ENCODE data around the gene KIAA0513.
A peak's percentile ranks its signal among the peaks of the same experiment; 100 is the strongest.
"Not testable (repeated sequence)": the region's sequence is repeated elsewhere in the genome, so short reads cannot be mapped to it uniquely, and the experiment has no call there.

KIAA0513 gene

DNA sequence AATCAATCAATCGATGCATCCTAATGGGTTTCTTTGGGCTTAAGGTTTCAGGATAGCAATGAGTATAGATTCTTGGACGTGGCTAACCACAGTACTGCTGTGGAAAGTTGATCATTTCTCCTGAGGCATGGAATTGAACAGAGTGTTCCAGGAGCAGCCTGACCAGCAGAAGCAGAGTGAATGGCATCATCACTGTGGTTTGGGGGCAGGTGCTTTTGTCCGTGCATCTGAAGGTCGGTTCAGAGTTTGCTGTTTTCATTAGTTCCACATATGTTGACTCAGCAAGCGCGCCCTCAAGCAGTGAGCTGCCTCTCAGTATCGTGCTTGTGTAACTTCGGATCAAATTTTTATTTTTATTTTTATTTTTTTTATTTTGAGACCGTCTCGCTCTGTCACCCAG is 24.9 kb downstream of the KIAA0513 start:
- no peak for DNase-seq

DNA sequence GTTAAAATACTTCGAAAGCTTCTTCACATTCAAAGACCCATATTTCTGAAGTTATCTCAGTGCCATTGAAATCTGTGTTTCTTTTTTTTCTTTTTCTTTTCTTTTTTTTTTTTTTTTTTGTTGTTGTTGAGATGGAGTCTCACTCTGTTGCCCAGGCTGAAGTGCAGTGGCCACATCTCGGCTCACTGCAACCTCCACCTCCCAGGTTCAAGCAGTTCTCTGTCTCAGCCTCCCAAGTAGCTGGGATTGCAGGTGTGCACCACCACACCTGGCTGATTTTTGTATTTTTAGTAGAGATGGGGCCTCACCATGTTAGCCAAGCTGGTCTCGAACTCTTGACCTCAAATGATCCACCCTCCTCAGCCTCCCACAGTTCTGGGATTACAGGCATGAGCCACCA is 26.7 kb downstream of the KIAA0513 start:
- DNase-seq = not testable (repeated sequence)

DNA sequence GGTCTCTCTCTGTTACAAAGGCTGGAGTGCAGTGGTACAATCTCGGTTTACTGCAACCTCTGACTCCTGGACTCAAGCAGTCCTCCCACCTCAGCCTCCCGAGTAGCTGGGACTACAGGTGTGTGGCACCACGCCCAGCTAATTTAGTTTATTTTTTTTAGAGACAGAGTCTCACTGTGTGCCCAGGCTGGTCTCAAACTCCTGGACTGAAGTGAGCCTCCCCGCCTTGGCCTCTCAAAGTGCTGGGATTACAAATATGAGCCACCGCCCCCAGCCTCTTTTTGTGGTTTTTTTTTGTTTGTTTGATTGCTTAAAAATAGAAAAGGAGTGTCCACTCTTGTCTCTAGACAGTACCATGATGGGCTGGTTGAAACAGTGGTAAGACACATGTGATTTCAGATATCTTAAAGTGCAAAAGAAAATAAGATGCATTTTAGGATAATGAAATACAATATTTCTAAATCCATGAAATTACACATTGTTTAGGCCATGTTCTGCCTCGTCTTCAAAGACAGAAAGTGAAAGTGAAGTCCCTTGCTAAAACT is 27.4 kb downstream of the KIAA0513 start:
- no peak for DNase-seq

DNA sequence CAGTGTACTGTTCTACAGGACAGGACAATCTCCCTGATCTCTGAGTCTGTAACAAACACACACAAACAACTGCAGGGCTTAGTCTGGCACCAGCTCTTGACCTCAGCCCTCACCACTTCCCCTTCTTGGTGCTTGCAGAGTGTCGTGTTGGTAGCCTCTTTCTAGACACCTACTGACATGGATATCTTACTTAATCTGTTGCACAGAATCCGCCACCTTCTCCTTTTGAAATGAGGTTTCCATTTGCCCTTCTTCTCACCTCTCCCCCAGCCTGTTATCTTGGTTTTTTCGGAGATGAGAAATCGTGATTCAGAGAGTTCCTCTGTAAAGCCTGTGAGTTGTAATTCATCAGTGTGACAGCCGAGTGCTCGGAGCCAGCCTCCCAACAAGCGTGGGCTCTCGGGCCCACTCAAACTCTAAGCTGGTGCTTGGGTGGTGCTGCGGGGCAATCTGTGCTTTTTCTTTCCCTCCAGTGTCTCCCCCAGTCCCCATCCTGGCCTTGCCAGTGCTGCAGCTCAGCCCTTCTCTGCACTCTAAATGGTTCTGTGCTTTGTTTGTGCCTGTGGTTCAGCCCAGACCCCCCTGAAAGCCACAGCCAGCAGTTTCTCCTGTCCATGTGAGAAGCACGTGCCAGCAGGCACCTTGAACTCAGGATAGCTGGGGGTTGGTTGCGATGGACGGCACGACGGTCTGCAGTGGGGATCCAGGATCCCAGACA is 28.1 kb downstream of the KIAA0513 start:
- peak; percentile 75 for DNase-seq

DNA sequence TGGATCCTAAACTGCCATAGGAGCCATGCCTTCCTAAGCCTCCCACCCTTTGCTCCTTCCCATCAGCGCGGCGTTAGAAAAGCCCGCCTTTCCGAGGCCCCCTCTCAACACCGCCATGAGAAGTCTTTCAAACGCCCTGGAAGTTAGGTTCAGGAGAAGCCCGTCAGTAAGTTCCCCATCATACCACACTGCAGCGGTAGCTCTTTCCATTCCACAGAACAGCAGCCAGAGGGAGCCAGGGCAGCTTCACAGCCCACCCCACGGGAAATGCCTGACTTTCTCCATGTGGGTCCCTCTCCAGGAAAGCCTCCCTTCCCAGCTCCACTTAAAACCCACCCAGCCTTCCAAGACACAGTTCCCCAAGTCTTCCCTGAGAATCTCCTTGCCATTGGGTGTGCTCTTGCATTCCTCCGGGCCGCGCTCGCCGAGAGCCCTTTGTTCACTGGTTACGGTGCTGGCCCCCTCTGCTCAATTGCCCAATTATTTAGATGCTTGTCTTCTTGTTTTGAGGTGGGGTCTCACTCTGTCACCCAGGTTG is 28.7 kb downstream of the KIAA0513 start:
- DNase-seq = no peak

DNA sequence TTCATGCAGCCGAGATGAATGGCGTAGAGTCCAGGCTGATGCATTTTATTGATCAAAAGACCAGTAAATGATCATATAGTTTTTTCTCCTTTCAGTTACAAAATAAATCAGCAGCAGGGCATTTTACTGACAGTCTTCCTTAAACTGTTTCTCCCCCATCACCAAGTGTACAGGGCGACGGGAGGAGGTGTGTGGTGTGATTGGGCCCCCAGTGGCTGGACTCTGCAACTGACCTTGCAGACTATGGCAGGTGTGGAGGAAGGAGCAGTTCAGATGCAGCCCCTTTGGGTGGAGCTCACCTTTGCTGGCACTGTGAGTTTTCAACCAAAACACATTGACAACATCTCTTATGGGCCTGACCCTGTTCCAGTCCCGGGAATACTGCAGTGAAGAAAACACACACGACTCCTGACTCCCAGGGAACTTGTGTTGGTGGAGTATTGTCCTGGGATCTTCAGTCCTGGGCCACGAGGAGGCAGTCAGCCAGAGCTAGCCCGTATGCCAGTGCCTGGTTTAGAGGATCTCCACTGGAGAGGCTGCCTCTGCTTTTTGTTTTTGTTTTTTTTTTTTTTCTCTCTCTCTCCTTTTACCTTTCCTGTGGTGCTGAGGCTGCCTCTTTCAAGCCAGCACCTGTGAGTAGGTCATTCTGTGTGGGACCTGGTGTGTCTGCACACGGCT is 29.8 kb downstream of the KIAA0513 start:
- DNase-seq = peak; percentile 11

DNA sequence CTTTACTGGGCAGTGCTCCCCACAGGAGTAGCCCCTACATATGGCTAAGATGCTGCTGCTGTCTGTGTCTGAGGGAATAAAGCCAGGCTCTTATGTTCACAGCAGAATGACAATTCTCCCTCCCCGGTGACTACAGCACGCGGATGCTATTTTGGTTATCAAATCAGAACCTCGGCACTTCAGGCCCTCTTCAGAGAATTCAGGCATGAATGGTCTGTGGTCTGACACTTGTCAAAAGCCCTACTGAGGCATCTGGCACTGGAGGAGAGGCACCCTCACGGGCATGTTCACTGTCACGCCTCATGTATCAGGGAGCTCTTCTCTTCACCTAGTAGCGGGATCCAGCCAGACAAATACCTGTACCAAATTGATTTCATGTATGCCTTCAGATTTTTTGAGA is 30.4 kb downstream of the KIAA0513 start:
- no peak for DNase-seq

DNA sequence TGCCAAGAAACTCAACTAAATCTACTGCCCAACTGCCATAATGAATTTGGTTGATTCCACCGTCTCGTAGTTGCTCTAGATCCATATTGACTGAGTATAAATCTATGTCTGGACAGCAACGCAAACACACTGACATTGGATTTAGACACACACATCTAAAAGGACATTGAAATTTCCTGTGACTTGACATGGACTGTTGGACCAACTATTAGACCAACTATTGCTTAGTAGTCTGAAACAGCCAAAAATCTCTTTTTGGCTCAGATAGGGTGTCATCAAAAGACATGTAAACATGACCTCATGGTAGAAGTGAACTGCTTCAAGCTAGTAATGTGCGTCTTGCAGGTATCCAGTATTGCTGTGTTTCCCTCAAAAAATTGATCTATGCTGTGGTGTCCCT is 31.3 kb downstream of the KIAA0513 start:
- no peak for DNase-seq

DNA sequence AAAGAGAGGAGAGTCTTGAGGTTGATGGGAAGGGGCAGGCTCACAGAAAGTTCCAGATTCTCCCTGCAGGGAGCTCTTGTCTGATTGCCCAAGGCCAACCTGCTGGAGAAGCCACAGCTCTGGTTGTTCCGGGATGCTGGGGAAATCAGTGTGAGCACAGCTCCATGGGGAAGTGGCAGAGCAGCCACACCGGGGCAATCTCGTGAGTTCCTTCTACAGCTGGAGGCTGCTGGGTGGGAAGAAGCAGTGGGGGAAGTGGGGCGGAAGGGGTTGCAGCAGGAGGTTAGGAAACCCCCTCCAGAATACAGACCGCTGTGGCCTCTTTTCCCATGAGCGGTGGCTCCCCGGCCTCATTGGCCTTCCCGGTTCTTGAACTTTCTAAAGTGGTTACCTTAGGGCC is 34.0 kb downstream of the KIAA0513 start:
- DNase-seq = no peak

DNA sequence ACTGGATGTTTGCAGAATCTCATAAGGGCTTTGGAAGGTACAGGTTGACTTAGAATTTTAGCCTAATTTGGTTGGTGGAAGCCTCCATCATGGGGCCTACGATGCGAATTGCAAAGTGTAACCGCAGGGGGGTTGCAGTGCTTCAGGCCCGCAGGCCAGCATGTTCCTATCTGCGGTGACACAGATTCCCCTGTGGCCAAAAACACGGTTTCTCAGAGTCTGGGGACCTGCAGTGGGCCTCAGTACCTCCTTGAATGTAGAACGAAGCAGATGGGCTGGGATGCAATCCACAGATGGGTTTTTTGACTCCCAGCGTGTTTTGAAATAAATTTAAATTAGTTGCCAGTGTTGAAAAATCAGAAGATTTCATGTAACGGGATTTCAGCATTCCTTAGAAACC is 34.7 kb downstream of the KIAA0513 start:
- no peak for DNase-seq

DNA sequence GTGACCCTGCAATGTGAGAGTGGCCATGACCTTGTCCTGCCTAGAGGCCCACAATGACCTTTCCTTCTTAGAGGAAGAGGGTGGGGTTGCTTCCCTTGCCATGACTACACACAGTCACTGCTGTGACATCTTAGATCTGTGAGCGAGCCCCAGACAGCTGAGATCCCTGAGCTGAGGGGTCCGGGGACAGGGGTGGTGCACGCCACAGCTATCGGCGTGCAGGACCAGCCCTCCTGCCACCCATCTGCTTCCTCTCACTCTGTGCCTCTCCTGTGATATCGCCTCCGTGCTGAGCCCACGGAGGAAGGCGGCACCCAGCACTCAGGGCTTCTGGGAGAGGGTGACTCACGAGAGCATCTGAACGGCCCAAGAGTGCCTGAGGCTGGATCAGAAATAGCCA is 35.2 kb downstream of the KIAA0513 start:
- DNase-seq = no peak

DNA sequence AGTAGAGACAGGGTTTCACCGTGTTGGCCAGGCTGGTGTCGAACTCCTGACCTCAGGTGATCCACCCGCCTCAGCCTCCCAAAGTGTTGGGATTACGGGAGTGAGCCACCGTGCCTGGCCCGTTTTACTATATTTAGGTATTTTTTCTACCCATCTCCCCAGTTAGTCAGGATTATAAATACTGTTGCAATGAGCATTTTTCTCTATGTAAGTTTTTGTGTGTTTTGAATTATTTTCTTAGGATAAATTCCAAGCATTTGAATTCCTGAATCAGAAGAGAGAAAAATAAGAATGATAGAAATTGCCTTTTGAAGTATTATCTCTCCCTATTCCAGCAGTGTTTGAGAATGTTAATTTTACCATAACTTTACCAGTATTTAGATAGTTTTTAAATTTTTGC is 36.6 kb downstream of the KIAA0513 start:
- DNase-seq = no peak

DNA sequence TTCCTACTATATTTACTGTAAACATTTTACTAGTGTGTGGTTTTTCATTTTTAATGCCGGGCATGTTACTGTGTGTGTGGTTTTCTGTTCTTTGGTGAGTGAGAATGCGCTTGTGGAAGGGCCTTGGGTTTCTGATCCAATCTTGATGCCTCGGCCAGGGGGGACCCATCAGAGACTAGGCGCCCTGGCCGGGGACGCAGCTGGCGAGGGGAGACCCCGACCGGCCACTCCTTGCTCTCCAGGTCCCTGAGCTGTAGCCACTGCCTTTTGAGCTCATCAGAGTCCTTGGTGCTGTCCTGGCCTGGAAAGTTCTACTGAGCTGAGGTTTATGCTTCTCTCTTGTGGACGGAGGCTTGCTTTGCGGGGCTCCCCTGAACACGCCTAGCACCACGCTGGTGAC is 37.5 kb downstream of the KIAA0513 start:
- no peak for DNase-seq

DNA sequence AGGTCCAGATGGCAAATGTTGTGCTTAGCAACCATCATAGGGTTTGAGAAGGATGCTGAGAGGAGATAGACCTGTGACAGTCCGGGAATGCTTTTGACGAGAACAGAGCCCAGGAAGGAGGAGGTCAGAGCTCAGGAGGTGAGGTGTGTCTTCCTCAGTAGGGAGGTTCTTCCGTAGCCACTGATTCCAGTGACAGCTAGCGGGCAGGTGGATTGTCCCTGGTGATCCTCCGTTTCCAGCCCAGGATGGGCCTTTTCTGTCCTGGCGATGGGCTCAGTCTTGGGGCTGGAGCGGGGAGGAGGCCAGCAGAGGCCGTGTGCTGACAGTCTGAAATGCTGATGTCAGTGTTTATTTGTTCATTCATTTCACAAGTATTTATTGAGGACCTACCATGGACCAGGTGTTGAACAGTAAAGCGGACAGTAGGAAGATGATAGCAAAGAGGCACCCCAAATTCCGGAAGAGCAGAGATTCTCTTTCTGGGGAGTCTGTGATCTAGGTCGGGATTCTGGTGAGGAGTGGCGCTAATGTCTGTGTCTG is 38.8 kb downstream of the KIAA0513 start:
- DNase-seq = no peak

DNA sequence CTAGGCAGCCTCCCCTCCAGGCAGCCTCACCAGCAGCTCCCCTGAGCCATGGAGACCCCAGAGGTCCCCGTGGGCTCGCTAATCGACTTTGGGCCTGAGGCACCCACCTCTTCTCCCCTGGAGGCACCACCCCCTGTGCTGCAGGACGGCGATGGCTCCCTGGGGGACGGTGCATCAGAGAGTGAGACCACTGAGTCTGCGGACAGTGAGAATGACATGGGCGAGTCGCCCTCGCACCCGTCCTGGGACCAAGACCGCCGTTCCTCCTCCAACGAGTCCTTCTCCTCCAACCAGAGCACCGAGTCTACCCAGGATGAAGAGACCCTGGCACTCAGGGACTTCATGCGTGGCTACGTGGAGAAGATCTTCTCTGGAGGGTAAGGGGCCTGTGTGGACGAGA is 39.4 kb downstream of the KIAA0513 start:
- no peak for DNase-seq

DNA sequence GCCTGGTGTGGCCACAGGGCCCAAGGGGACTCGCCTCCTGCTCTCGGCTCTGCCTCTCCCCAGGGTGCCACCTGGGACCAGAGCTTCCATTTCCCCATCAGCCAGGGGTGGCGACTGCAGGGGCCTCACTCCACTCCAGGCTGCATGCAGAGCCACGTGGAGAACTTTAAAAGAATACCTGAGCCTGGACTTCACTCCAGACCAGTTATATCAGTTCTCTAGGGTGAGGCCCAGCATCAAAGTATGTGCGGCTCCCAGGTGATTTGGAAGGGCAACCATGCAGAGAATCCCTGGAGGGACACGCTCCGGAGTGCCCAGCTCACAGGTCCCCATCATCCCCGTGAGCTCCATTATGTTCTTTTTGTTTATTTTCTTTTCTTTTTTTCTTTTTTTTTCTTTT is 39.8 kb downstream of the KIAA0513 start:
- DNase-seq = no peak

DNA sequence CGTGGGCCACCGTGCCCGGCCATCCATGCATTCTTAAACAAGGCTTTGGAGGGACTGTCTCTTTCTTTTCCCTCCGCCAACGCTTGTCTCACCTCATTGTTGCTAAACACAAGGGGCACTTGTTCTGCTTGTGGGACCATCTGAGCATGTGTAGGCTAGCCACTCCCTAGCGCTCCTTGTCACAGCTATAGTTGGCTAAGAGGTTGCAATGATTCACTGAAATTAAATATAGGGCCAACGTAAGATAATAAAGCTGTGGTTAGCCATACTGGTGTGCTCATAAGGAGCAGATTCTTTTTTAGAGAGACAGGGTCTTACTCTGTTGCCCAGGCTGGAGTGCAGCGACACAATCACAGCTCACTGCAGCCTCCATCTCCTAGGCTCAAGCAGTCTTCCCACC is 41.2 kb downstream of the KIAA0513 start:
- DNase-seq = no peak

DNA sequence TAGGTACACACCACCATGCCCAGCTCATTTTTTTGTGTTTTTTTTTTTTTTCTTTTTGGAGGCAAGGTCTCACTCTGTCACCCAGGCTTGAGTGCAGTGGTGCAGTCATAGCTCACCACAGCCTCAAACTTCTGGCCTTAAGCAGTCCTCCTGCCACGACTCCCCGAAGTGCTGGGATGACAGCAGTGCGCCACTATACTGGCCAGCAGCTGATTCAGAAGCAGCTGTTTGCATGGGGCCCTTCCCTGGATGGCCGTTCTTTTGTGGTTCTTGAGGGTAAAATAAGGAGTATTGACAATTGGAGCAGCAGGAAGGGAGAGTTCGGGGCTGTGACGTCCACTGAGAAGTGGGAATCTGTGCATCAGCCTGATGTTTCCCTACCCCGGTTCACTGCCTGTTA is 41.6 kb downstream of the KIAA0513 start:
- no peak for DNase-seq

DNA sequence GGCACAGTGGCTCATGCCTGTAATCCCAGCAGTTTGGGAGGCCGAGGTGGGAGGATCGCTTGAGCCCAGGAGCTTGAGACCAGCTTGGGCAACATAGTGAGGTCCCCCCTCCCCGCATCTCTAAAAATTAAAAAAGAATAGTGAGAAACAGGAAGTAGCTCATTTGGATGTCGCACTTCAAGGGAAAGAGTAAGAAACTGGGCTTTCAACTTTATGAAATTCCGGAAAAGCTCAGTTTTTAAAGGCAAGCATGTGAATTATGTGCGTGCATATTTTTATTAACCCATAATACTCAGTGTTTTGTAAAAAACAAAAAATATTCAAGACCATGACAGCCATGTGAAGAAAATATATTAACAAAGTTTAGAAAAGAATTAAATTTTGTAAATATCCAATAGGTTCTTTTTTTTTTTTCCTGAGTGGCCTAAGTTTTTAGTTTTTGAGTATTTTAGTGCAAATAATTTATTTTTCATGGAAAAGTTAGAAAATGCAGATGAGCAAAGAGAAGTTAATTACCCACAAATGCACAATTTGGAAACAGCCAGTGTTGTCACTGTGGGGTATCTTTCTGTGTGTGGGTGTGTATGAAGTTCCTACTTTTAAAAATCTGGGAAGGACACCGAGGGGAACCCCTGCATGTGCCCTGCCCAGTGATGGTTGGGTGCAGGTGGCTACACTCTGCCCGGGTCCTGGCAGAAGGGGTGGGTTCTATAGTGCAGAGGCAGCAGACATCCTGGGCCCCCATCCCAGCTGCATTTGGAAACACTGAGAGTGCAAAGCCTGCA is 44.7 kb downstream of the KIAA0513 start:
- DNase-seq = no peak

DNA sequence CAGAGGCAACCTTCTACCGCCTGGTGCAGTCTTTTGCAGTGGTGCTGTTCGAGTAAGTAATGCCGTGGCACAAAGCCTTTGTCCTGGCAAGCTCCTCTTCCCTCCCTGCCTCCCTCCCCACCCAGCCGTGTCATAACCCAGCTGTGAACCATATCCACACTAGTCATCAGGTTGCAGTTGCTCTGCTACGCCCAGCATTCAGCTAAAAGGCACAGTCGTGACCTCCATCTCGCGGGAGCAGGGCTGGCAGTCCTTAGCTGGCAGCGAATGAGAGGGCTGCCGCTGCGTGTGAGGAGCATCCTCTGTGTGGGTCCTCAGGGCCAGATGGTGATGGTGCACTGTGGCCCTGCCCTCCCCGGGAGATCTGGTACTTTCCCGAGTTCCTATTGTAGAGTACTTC is 45.4 kb downstream of the KIAA0513 start:
- no peak for DNase-seq

DNA sequence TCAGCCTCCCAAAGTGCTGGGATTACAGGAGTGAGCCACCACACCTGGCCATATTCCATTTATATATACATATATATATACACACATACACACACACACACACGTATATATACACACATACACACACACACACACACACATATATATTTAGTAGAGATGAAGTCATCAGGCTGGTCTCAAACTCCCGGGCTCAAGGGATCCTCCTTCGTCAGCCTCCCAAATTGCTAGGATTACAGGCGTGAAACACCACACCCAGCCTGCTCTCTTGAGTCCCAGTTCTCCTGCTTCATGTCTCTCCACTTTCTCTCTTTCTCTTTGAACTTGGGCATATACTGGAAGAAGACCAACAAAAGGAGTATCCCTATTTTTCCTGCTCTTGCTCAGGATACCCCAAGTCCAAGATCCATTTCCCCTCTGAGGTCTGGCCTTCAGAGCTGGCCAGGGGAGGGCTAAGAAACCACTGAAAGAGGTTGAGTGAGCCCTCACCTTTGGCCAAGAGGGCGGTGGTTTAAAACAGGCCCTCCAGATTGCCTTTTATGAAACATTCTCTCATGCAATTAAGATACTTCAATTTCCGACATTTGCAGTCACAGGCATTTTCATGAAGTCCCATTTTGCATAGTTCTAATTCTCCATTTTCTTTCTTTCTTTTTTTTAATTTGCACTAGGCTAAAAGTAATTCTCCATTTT is 46.8 kb downstream of the KIAA0513 start:
- no peak for DNase-seq

DNA sequence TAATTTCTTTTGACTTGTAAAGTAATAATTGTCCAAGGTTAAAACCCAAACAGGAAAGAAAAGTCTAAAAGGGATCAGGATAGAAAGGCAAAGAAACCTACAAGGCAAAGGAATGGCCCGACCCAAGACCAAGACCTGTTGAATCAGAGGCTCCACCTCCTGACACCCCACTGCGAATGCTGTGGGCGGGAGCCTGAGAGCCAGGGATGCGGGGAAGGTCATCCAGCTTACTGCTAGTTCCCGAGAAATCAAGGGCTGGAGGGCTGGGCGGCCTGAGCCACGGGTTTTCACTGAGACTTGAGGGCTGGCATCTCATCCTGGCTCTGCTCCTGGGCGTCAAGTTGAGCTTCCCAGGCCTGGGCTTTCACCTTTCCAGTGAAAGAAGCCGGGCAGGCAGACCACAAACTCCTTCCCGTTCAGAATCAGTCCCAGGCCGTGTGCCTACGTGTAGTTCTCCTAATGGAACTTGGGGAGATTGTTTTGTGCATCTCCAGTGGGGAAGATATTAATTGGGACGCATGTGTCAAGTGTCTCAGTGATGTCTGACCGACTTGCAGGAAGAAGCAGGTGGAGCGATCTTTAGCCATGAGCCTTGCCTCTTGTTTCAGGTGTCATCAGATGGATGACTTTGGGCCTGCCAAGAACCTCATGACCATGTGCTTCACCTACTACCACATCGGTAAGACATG is 47.8 kb downstream of the KIAA0513 start:
- no peak for DNase-seq

All from stimulated activated CD4-positive, alpha-beta T cell treated with anti-CD3 and anti-CD28 coated beads, Interleukin-1b, Interleukin-23, amount 100 ng/mL, for 48 hours (primary cell).